GM19452 (cell line): Measurements from ENCODE around the gene KIF25.

ENCODE experiments used
- ATAC-seq: cut with Tn5 transposase; IDR thresholded peaks from one replicate; pipeline ENCODE4 v1.9.1; 2021; ENCODE audit not compliant: unreplicated experiment

The KIF25 gene

DNA sequence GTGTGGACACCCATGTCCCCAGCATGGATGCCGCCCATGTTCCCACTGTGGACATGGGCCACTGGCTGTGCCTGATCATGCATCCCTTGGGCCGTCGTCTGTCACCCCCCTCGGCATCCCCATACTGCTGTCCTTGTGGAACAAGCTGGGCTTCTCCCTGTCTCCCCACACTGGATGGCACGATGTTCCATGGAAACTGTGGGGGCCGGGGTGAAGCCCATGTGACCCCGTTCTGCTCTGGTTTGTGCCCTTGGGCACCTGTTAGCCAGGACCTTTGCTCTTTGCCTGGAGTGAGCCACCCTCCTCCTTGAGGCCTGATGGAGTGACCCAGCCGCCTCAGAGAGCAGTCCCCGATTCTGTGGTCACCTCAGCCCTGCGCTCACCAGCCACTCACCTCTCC is 89.1 kb downstream of the KIF25 start:
- ATAC-seq, result no peak

DNA sequence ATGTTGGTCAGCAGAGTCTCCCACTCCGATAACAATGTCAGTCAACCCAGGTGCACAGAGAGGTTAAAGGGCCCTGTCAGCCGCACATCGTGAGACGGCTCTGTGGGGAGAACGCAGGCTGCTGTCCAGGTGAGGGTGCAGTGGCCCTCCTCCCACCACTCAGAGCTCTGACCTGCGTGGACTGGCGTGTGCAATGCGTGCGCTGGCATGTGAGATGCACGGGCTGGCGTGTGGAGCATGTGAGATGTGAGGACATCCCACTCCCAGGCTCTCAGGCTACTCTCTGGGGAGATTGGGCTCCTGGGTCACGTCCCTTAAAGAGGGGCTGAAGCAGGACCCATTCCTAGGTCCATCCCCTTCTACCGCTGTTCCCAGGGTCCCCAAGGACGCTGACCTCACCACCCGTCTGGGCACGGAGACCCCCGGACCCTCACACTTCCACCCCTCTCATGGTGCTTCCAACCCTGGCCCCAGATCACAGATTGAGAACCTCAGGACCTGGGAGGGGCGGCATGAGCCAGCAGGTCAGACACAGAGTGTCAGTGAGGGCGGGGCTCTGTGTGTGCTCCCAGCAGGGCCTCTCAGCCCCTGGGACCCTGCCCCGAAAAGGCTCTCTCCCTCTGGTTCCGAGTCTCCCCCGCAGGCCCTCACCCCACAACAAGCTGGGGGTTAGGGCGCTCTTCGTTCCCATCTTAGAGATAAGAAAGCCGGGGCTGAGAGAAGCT is 90.1 kb downstream of the KIF25 start:
- no peak for ATAC-seq

GRCh38 chr6:168088161-168089053 is 90.9 kb downstream of the KIF25 start:
- ATAC-seq, result no peak

- ATAC-seq, result no peak
Observed at GRCh38 chr6:168089186-168090063, 92.0 kb downstream of the KIF25 start.

DNA sequence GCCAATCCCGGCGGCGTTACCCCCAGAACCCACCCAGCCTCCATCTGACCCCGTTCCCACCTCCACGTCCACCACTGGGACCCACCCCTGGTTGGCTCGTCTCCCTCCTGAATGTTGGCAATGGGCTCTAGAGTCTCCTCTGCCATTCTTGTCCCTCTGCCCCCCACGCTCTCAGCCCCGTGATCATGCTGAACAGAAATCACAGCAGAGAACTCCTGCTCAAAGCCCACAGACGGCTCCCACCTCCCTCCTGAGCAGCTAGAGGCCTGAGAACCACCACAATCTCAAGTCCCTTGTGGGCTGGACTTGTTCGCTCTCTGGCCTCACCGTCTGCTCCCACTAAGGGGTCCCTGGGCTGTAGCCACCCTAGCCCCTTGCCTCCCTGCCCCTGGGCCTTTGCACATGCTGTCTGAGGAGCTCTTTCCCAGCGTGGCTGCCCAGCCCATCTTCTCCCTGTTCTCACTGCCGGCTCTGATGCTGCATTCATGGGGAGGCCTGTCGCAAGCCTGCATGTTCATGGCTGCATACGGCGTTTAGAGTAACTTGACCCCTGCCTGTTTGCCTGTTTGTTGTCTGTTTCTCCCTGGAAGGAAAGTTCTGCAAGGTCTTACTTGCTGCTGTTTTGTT is 92.7 kb downstream of the KIF25 start:
- no peak for ATAC-seq

- no peak for ATAC-seq
Observed at GRCh38 chr6:168090706-168091105, 93.2 kb downstream of the KIF25 start.

GRCh38 chr6:168091381-168092264 is 94.2 kb downstream of the KIF25 start:
- no peak for ATAC-seq

DNA sequence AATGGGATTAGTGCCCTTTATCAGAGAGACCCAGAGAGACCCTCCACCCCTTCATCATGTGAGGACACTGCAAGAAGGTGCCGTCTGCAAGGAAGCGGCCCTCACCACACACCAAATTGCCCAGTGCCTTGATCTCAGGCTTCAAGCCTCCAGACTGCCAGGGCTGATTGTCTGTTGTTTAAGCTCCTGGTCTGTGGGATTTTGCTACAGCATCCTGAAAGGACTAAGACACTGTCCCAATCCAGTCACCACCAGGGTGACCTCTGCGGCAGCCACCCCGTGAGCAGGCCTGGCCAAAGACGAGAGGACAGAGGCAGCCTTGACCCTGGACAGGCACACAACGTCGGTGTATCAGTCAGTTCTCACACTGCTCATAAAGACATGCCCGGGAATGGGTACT is 95.1 kb downstream of the KIF25 start:
- no peak for ATAC-seq

DNA sequence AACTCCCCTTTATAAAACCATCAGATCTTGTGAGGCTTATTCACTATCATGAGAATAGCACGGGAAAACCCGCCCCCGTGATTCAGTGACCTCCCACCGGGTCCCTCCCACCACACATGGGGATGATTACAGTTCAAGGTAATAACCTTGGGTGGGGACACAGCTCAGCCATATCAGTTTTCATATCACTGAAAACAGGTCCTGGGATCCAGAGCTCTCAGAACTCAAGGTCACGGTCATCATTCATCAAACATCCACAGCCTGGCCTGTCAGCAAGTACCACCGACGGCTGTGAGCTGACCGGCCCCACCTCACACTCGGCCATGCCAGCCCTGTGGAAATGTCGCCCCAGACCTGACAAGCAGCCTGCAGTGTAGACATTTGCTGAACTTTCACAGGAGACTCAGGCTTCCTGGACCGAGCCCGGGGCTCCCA is 95.6 kb downstream of the KIF25 start:
- no peak for ATAC-seq

DNA sequence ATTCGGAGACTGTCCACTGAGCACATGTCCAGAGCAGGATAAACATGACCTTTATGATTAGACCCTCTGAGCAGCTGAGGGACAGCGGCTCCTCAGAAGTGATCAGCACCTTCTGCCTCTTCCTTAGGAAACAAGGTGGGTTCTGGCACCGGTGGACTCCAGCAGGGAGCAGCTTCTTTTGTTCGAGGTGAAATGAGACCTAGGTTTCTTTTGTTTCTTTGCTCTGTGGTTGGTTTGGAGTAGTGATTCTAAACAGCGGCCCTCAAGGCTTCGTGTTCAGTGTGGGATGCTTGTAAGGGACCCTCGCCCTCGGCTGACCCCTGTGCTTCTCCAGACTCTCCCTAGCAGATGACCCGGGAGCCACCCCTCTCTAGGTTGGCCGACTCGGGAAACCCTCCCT is 96.2 kb downstream of the KIF25 start:
- no peak for ATAC-seq
